ENCODE data around the gene MGLL.

- TF ChIP-seq REST (IDR thresholded peaks at IDR 0.05; ENCODE audit: insufficient read depth in 1 of 2, low read depth in 2 of 2, low read length in 1 of 2) (no peak), CTCF (IDR thresholded peaks at IDR 0.05) (peak; percentile 84)
Observed at GRCh38 chr3:127694467-127695215, 127.7 kb downstream of the MGLL start.
